C4-2B (cell line): Measurements from ENCODE around the gene TLL2.

Experiments
- CTCF ChIP-seq: fragments of 450-650 bp; conservative IDR thresholded peaks from 2 replicates; pipeline ENCODE4 v1.5.1; 2017; ENCODE audit warnings: mild to moderate bottlenecking
- ZFX ChIP-seq: fragments of 450-650 bp; IDR thresholded peaks from 2 replicates; pipeline ENCODE4 v1.6.1; 2017

GRCh38 chr10:96339383-96339782, 174.3 kb downstream of the TLL2 start:
- TF ChIP-seq CTCF = no peak
- TF ChIP-seq ZFX = no peak
